ENCODE data around the gene HNRNPK. TPM values are rescaled to one million over a fixed set of nuclear protein-coding genes. Genes with fewer than 3 reads are reported as not detected.
"Not testable (repeated sequence)": the region's sequence is repeated elsewhere in the genome, so short reads cannot be mapped to it uniquely, and the experiment has no call there.

Gene HNRNPK
- polyA plus RNA-seq, 2 donors, result 176 to 299 TPM

DNA sequence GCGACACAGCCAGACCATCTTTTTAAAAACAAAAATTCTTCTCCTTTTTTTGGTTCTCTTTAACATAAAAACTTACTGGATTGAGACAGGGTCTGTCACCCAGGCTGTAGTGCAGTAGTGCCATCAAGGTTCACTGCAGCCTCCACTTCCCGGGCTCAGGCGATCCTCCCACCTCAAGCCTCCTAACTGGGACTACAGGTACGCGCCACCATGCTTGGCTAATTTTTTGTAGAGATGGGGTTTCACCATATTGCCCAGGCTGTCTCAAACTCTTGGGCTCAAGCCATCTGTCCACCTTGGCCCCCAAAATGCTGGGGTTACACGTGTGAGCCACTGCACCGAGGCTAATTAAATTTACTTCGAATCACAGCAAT, 13.8 kb downstream of the HNRNPK start:
- Histone ChIP-seq H3K4me1 (ENCODE audit: control insufficient read depth in 2 of 2, insufficient read depth in 2 of 2, low read length in 1 of 2) (no peaks in the 10 kb centered on the region), H3K27me3 (ENCODE audit: control insufficient read depth in 1 of 2, insufficient read depth in 2 of 2, low read length in 2 of 2) (no peaks in the 10 kb centered on the region), H3K9me3 (ENCODE audit: control insufficient read depth in 2 of 2, insufficient read depth in 1 of 2, low read depth in 1 of 2, low read length in 1 of 2) (no peaks in the 10 kb centered on the region), H3K36me3 (ENCODE audit: control insufficient read depth in 2 of 2, insufficient read depth in 2 of 2, low read length in 1 of 2) (peaks cover 2 to 3% of the 10 kb centered on the region in 2 donors), H3K4me3 (ENCODE audit: low read depth in 1 of 2, low read length in 2 of 2) (no peak overlapping the region), H3K27ac (ENCODE audit: low read depth in 2 of 2, low read length in 1 of 2) (no peak overlapping the region)
- 93 to 95% methylated on average over 8 of the region's 8 CpGs for WGBS, 2 donors

DNA sequence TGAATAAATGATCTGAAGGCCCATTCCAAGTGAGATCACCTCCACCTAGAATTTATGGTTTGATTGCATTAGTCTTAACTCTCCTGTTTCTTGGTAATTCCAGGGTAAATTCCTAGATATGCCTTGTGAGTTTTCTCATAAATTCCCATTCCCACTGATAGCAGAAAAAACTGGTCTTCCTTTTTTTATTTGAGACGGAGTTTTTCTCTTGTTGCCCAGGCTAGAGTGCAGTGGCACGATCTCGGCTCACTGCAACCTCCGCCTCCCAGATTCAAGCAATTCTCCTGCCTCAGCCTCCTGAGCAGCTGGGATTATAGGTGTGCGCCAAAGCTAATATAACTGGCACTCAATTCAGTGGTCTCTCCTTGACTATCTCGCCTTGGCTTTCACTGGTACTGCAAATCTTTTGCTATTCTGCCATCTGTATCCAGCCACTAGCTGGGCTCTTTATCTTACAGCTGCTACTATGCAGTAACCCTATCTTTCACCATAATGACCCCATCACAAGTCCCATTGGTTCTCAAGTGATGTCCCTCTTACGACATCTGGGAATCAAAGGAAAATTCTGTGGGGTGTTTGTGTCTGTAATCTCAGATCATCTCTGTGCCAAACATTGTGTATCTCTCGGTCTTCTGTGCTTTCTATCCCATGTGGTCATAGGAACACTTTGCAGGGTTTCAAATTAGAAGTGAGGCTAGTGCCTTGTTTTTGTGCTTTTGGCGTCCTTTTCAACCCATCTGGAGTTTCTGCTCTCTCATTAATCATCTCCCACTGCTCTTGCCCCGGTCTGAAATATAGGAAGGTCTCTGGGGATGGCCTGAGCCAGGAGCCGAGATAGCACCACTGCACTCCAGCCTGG, 14.4 kb downstream of the HNRNPK start:
- H3K9me3 ChIP-seq (ENCODE audit: control insufficient read depth in 2 of 2, insufficient read depth in 1 of 2, low read depth in 1 of 2, low read length in 1 of 2), result no peaks in the 10 kb centered on the region
- 70 to 71% methylated on average over 11 of the region's 11 CpGs for WGBS, 2 donors
- H3K4me1 ChIP-seq (ENCODE audit: control insufficient read depth in 2 of 2, insufficient read depth in 2 of 2, low read length in 1 of 2), result no peaks in the 10 kb centered on the region
- H3K36me3 ChIP-seq (ENCODE audit: control insufficient read depth in 2 of 2, insufficient read depth in 2 of 2, low read length in 1 of 2), result peaks cover 0 to 2% of the 10 kb centered on the region in 2 donors
- H3K27ac ChIP-seq (ENCODE audit: low read depth in 2 of 2, low read length in 1 of 2), result no peak overlapping the region
- H3K4me3 ChIP-seq (ENCODE audit: low read depth in 1 of 2, low read length in 2 of 2), result no peak overlapping the region
- H3K27me3 ChIP-seq (ENCODE audit: control insufficient read depth in 1 of 2, insufficient read depth in 2 of 2, low read length in 2 of 2), result no peaks in the 10 kb centered on the region

DNA sequence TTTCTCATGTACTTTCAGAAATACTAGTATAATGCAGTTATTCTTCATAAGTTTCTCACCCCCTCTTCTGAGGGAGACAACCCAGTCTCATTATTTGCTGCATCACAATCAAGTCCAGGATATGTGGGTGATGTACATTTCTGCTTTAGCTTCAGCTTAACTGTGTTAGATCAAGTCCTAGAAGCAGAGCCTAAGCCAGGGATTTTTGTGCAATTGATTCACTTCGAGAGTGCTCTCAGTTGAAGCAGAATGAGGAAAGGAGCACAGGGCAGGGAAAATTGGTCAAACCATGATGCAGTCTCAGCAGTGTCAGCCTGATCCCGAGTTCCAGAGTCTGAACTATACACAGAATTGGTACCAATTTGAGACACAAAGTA, 15.1 kb downstream of the HNRNPK start:
- Histone ChIP-seq H3K9me3 (ENCODE audit: control insufficient read depth in 2 of 2, insufficient read depth in 1 of 2, low read depth in 1 of 2, low read length in 1 of 2) (no peaks in the 10 kb centered on the region), H3K27ac (ENCODE audit: low read depth in 2 of 2, low read length in 1 of 2) (peak overlapping the region in 1 of 2 donors; percentile 15), H3K36me3 (ENCODE audit: control insufficient read depth in 2 of 2, insufficient read depth in 2 of 2, low read length in 1 of 2) (peaks cover 0 to 2% of the 10 kb centered on the region in 2 donors), H3K4me3 (ENCODE audit: low read depth in 1 of 2, low read length in 2 of 2) (no peak overlapping the region), H3K4me1 (ENCODE audit: control insufficient read depth in 2 of 2, insufficient read depth in 2 of 2, low read length in 1 of 2) (no peaks in the 10 kb centered on the region), H3K27me3 (ENCODE audit: control insufficient read depth in 1 of 2, insufficient read depth in 2 of 2, low read length in 2 of 2) (no peaks in the 10 kb centered on the region)
- WGBS, 2 donors, result 52 to 73% methylated on average over 2 of the region's 2 CpGs

DNA sequence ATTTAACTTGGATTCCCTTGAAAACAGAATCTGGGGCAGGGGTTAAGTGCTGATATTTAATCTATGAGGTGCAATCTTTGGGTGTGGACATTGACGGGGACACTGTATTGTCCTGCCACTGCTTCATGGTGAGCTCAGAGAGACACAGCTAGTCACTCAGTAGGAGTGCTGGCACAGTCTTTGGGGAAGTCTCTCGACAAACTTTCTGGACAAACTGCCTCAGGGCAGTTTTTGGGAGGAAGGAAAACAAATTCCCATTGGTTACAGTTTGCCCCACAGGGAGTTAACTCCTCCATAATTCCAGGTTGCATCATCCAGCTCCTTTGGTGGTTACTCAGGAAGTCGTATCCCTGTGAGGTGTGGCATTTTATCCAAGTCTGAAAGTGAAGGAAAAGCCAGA, 17.9 kb downstream of the HNRNPK start:
- Histone ChIP-seq H3K4me3 (ENCODE audit: low read depth in 1 of 2, low read length in 2 of 2) (no peak overlapping the region), H3K27me3 (ENCODE audit: control insufficient read depth in 1 of 2, insufficient read depth in 2 of 2, low read length in 2 of 2) (no peaks in the 10 kb centered on the region), H3K9me3 (ENCODE audit: control insufficient read depth in 2 of 2, insufficient read depth in 1 of 2, low read depth in 1 of 2, low read length in 1 of 2) (no peaks in the 10 kb centered on the region), H3K36me3 (ENCODE audit: control insufficient read depth in 2 of 2, insufficient read depth in 2 of 2, low read length in 1 of 2) (no peaks in the 10 kb centered on the region), H3K4me1 (ENCODE audit: control insufficient read depth in 2 of 2, insufficient read depth in 2 of 2, low read length in 1 of 2) (no peaks in the 10 kb centered on the region), H3K27ac (ENCODE audit: low read depth in 2 of 2, low read length in 1 of 2) (no peak overlapping the region)
- 40 to 54% methylated on average over 3 of the region's 3 CpGs for WGBS, 2 donors

DNA sequence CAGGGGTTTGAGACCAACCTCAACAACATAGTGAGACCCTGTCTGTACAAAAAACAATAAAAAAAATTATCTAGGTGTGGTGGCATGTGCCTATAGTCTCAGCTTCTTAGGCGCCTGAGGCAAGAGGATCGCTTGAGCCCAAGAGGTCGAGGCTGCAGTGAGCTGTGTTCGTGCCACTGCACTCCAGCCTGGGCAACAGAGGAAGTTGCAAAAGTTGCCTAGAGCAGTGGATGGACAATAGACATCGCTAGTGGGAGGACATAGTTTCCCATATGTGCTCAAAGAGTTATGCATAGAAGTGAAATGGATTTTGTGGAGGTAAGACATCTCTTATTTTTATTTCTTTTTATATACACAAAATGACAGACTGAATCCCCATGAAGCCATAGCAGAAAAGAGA, 19.0 kb downstream of the HNRNPK start:
- H3K9me3 ChIP-seq (ENCODE audit: control insufficient read depth in 2 of 2, insufficient read depth in 1 of 2, low read depth in 1 of 2, low read length in 1 of 2), result no peaks in the 10 kb centered on the region
- H3K36me3 ChIP-seq (ENCODE audit: control insufficient read depth in 2 of 2, insufficient read depth in 2 of 2, low read length in 1 of 2), result no peaks in the 10 kb centered on the region
- no peak overlapping the region for H3K4me3 ChIP-seq (ENCODE audit: low read depth in 1 of 2, low read length in 2 of 2)
- H3K4me1 ChIP-seq (ENCODE audit: control insufficient read depth in 2 of 2, insufficient read depth in 2 of 2, low read length in 1 of 2), result peaks cover 0 to 2% of the 10 kb centered on the region in 2 donors
- WGBS, 2 donors, result 85 to 88% methylated on average over 5 of the region's 5 CpGs
- H3K27me3 ChIP-seq (ENCODE audit: control insufficient read depth in 1 of 2, insufficient read depth in 2 of 2, low read length in 2 of 2), result no peaks in the 10 kb centered on the region
- H3K27ac ChIP-seq (ENCODE audit: low read depth in 2 of 2, low read length in 1 of 2), result no peak overlapping the region

DNA sequence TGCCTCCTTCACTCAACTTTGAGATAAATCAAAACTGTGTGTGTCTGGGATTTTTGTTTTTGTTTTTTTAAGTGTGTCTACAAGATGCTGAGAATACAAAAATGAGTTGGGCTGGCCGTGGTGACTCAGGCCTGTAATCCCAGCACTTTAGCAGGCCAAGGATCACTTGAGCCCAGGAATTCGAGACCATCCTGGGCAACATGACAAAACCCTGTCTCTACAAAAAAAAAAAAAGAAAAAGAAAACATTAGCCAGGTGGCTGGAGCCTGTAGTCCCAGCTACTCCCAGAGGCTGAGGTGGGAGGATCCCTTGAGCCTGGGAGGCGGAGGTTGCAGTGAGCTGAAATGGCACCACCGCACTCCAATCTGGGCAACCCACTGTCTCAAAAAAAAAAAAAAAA, 21.0 kb downstream of the HNRNPK start:
- Histone ChIP-seq H3K4me3 (ENCODE audit: low read depth in 1 of 2, low read length in 2 of 2) (no peak overlapping the region), H3K27me3 (ENCODE audit: control insufficient read depth in 1 of 2, insufficient read depth in 2 of 2, low read length in 2 of 2) (no peaks in the 10 kb centered on the region), H3K9me3 (ENCODE audit: control insufficient read depth in 2 of 2, insufficient read depth in 1 of 2, low read depth in 1 of 2, low read length in 1 of 2) (no peaks in the 10 kb centered on the region), H3K27ac (ENCODE audit: low read depth in 2 of 2, low read length in 1 of 2) (no peak overlapping the region), H3K36me3 (ENCODE audit: control insufficient read depth in 2 of 2, insufficient read depth in 2 of 2, low read length in 1 of 2) (no peaks in the 10 kb centered on the region), H3K4me1 (ENCODE audit: control insufficient read depth in 2 of 2, insufficient read depth in 2 of 2, low read length in 1 of 2) (peaks cover 0 to 3% of the 10 kb centered on the region in 2 donors)
- WGBS, 2 donors, result 55 to 59% methylated on average over 4 of the region's 4 CpGs

DNA sequence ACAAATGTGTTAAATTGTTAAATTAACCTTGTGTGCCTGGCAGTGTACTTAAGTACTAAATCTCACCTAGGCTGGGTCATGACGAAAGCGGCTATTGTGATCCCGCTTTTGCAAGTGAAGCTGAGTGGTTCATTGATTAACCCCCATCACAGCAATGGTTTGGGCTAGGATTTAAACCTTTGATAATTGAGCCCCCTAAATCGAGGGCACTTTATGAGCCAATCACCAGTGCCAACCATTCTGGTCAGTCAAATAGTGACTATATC, 22.8 kb downstream of the HNRNPK start:
- Histone ChIP-seq H3K27ac (ENCODE audit: low read depth in 2 of 2, low read length in 1 of 2) (peak overlapping the region; percentile 85 to 89), H3K9me3 (ENCODE audit: control insufficient read depth in 2 of 2, insufficient read depth in 1 of 2, low read depth in 1 of 2, low read length in 1 of 2) (no peaks in the 10 kb centered on the region), H3K27me3 (ENCODE audit: control insufficient read depth in 1 of 2, insufficient read depth in 2 of 2, low read length in 2 of 2) (no peaks in the 10 kb centered on the region), H3K4me3 (ENCODE audit: low read depth in 1 of 2, low read length in 2 of 2) (peak overlapping the region in 1 of 2 donors; percentile 82), H3K36me3 (ENCODE audit: control insufficient read depth in 2 of 2, insufficient read depth in 2 of 2, low read length in 1 of 2) (no peaks in the 10 kb centered on the region), H3K4me1 (ENCODE audit: control insufficient read depth in 2 of 2, insufficient read depth in 2 of 2, low read length in 1 of 2) (peaks cover 0 to 3% of the 10 kb centered on the region in 2 donors)
- WGBS, 2 donors, result 38 to 45% methylated on average over 4 of the region's 4 CpGs

DNA sequence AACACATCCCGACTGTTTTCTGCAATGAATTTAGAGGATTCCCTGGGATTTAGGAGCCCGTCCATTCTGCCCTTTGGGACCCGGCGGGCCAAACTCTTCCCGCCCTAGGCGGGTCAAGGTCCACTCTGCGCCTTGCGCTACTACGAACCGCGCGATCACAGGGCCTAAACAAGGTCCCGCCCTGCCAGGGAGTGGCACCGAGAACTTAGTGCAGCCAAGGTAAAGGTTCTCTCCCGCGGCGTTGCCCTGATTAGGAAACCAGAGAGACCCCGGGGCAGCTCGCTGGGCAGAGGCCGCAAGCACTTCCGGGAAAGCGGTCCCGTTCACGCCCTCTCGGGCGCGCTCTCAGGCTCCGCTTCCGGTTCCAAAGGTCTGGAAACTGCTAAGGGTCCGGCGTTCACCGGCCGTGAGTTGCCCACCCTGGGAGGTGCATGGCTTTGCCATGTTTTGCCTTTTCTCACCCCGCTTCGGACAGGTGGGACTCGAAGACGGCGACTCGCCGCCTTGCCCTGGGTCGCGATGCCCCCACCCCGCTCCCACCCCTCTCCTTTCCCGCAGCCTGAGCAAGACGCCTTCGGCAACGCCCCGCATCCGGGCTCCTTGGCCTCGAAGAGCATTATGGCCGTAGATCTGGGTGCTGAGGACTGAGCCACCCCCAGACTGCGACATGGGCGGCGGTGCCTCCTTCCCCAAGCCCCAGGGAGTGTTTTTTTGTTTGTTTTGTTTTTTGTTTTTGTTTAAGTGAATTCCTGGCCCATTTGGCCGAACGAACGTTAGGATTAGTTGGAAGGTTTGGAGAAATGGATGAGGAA, 23.4 kb downstream of the HNRNPK start:
- WGBS, 2 donors, result 2 to 3% methylated on average over 57 of the region's 57 CpGs
- Histone ChIP-seq H3K36me3 (ENCODE audit: control insufficient read depth in 2 of 2, insufficient read depth in 2 of 2, low read length in 1 of 2) (no peaks in the 10 kb centered on the region), H3K4me1 (ENCODE audit: control insufficient read depth in 2 of 2, insufficient read depth in 2 of 2, low read length in 1 of 2) (peaks cover 0 to 3% of the 10 kb centered on the region in 2 donors), H3K27ac (ENCODE audit: low read depth in 2 of 2, low read length in 1 of 2) (peak overlapping the region; percentile 85 to 89), H3K9me3 (ENCODE audit: control insufficient read depth in 2 of 2, insufficient read depth in 1 of 2, low read depth in 1 of 2, low read length in 1 of 2) (no peaks in the 10 kb centered on the region), H3K27me3 (ENCODE audit: control insufficient read depth in 1 of 2, insufficient read depth in 2 of 2, low read length in 2 of 2) (no peaks in the 10 kb centered on the region), H3K4me3 (ENCODE audit: low read depth in 1 of 2, low read length in 2 of 2) (peak overlapping the region; percentile 66 to 82)

DNA sequence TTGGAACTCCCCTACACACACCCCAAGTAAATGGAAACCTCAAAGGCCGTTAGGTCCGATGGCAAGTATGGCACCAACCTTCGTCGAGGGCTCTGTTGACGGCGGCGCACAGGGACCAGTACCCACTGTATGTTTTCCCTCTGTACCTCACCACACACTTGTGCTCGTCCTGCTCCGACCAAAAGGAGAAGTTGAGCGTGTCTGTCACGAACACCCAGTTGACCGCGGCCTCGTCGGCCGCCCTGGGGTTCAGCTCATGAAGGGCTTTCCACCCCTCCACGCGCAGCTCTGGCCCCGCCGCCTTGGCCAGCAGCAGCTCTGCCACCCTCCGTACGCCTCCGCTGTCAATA, 24.0 kb downstream of the HNRNPK start:
- Histone ChIP-seq H3K9me3 (ENCODE audit: control insufficient read depth in 2 of 2, insufficient read depth in 1 of 2, low read depth in 1 of 2, low read length in 1 of 2) (no peaks in the 10 kb centered on the region), H3K4me1 (ENCODE audit: control insufficient read depth in 2 of 2, insufficient read depth in 2 of 2, low read length in 1 of 2) (peaks cover 0 to 3% of the 10 kb centered on the region in 2 donors), H3K27me3 (ENCODE audit: control insufficient read depth in 1 of 2, insufficient read depth in 2 of 2, low read length in 2 of 2) (no peaks in the 10 kb centered on the region), H3K27ac (ENCODE audit: low read depth in 2 of 2, low read length in 1 of 2) (peak overlapping the region; percentile 85 to 89), H3K4me3 (ENCODE audit: low read depth in 1 of 2, low read length in 2 of 2) (peak overlapping the region; percentile 66 to 82), H3K36me3 (ENCODE audit: control insufficient read depth in 2 of 2, insufficient read depth in 2 of 2, low read length in 1 of 2) (no peaks in the 10 kb centered on the region)
- WGBS, 2 donors, result 6 to 7% methylated on average over 23 of the region's 23 CpGs

DNA sequence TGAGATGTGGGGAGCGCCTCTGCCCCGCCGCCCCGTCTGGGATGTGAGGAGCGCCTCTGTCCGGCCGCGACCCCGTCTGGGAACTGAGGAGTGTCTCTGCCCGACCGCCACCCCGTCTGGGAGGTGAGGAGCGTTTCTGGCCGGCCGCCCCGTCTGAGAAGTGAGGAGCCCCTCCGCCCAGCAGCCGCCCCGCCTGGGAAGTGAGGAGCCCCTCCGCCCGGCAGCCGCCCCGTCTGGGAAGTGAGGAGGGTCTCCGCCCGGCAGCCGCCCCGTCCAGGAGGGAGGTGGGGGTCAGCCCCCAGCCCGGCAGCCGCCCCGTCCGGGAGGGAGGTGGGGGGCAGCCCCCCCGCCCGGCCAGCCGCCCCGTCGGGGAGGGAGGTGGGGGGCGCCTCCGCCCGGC, 31.9 kb downstream of the HNRNPK start:
- not testable (repeated sequence) for H3K36me3 ChIP-seq (ENCODE audit: control insufficient read depth in 2 of 2, insufficient read depth in 2 of 2, low read length in 1 of 2); H3K27me3 ChIP-seq (ENCODE audit: control insufficient read depth in 1 of 2, insufficient read depth in 2 of 2, low read length in 2 of 2); H3K4me3 ChIP-seq (ENCODE audit: low read depth in 1 of 2, low read length in 2 of 2); H3K9me3 ChIP-seq (ENCODE audit: control insufficient read depth in 2 of 2, insufficient read depth in 1 of 2, low read depth in 1 of 2, low read length in 1 of 2); H3K4me1 ChIP-seq (ENCODE audit: control insufficient read depth in 2 of 2, insufficient read depth in 2 of 2, low read length in 1 of 2); H3K27ac ChIP-seq (ENCODE audit: low read depth in 2 of 2, low read length in 1 of 2)
- WGBS, 2 donors, result 96 to 98% methylated on average over 8 to 36 of the region's 39 CpGs

Data from esophagus (tissue), 2 donors.